Retina (tissue), 1 donor: ENCODE data around the gene STX2.
"Not testable (repeated sequence)": the region's sequence is repeated elsewhere in the genome, so short reads cannot be mapped to it uniquely, and the experiment has no call there.

Experiments
- DNase-seq: peaks from one replicate; pipeline ENCODE4 v3.0.0-alpha.2; 2016

STX2 gene

GRCh38 chr12:130795906-130796305 is 43.1 kb downstream of the STX2 start:
- DNase-seq: no peak

GRCh38 chr12:130793554-130793849 is 45.5 kb downstream of the STX2 start:
- DNase-seq: no peak

- DNase-seq: no peak
These were observed 46.1 kb downstream of the STX2 start for GRCh38 chr12:130792821-130793553.

DNA sequence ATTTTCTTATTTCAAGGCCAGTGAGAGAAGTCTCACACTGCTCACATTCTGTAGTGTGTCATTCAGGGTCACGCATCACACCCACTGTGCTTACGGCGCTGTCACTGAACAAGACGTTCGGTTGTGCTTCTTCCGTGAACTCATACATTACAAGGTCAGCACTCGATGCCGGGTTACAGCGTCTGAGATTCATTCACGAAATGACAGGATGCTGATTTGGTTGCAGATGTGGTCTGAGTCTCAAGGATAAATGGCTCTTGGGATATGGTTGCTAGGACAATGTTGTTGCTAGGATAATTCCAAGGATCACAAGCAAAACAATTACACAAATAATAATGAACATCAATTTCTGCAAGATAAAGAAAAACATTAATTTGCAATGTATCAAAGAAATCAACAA is 47.4 kb downstream of the STX2 start:
- DNase-seq: peak; percentile 29

- peak; percentile 16 for DNase-seq
These were observed 50.5 kb downstream of the STX2 start for GRCh38 chr12:130788515-130788914.

GRCh38 chr12:130787445-130788410 is 51.3 kb downstream of the STX2 start:
- DNase-seq: peak; percentile 44

GRCh38 chr12:130787041-130787440 is 52.0 kb downstream of the STX2 start:
- DNase-seq: no peak

DNA sequence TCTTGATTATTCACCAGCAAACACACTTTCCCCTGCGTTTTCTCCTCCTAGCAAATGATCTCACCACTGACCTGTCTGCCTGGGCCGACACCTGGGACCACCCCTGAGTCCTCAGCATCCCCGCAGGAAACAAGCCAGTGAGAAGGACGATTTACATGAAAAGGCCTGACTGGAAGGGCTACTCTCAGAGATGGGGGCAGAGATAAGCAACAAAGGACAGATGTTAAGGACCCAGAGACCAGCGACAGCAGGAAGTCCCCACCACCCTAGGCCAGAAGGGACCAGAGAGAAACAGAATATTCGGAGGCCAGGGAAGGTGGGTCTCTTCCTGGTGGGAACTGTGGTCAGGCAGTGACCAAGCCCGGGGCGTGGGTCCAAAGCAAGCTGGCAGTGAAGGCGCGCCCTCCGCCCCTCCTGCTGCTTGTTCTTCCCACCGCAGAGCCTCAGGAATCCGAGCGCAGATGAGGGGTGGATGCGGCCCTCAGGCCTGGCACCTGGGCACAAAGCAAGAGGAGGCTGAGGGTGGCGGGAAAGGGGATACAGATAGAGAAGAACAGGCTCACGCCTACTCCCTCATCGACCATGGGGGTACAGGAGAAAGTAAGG is 55.8 kb downstream of the STX2 start:
- no peak for DNase-seq

DNA sequence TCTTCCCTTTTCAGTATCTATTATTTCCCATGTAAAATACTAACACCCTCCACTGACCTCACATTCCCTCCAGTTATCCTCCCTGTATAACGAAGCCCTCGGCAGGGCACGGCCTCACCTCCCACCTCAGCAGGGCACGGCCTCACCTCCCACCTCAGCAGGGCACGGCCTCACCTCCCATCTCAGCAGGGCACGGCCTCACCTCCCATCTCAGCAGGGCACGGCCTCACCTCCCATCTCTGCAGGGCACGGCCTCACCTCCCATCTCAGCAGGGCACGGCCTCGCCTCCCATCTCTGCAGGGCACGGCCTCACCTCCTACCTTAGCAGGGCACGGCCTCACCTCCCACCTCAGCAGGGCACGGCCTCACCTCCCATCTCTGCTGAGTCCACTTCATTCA is 56.8 kb downstream of the STX2 start:
- not testable (repeated sequence) for DNase-seq

DNA sequence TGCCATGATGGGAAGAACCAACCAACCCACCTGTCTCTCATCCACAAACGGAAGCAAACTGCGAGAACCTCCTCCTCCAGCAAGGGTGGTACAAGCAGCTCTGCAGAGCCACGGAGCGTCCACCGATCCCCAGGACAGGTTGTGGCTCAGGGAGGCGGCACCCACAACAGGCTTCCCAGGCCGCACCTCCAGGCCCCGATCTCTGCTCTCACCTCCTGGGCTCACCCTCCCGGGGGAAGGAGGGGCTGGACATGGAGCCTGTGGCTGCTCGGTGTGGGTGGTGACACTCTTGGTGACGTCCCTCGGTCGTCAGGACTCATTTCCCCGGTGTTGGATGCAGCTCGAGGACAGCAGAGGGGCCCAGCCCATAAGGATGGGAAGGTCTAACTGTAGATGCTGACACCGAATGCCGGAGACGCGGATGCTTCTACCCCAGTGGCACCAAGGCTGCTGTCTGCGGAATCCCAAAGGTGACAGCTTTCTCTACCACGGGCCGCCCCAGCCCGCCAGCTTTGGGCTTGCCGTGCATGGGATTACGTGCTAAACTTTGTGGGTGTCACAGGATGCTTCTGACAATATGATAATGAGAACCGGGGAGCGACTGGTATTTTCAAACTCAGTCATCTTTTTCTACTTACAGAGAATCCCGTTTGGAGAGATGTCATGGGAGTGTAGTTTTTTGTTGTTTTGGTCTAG is 58.0 kb downstream of the STX2 start:
- DNase-seq: no peak

GRCh38 chr12:130780325-130780724 is 58.7 kb downstream of the STX2 start:
- no peak for DNase-seq

GRCh38 chr12:130778776-130779175 is 60.3 kb downstream of the STX2 start:
- DNase-seq: no peak

- no peak for DNase-seq
These were observed 62.2 kb downstream of the STX2 start for GRCh38 chr12:130776857-130777339.

DNA sequence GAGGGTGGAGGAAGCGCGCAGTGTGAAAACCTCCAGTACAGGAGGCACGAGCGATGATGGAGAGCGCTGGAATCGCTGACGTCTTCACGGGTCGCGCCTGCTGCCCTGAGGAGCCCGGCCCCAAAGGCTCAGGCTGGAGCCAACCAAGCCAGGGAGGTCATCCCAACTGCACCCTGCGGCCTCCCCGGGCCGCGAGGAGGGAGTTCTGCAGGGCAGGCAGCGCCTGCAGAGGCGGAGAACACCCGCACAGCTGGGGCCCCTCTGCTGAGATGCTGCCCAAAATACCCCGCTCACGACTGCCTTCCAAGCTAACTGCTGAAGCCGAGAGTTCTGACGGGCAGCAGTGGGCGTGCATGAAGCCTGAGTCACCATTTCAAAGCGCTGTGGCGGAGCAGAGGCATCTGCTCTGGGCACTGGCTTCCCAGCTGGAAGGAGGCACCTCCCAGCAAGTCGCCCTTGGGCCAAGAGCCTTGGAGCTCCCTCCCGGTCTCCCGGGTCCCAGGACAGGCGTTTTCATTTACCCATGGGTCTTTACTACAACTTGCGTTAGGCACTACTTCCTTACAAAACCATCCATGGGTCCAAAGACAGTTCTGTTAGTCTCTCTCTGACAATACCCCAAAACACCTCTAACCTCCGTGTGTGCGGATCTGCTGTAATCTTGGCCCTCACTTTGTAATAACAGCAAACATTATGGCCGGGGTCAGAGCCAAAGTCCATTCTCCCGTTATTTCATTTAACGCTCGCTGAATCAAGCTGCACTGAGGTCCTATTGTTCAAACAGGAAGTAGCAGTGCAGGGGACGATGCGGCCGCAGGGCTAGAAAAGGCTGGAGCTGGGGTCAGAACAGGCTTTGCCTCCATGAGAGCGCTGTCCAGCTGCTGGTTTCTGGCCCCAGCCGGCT is 62.8 kb downstream of the STX2 start:
- peak; percentile 83 for DNase-seq

GRCh38 chr12:130770413-130771028 is 68.5 kb downstream of the STX2 start:
- no peak for DNase-seq

GRCh38 chr12:130768120-130768519 is 70.9 kb downstream of the STX2 start:
- DNase-seq: no peak

GRCh38 chr12:130766470-130766869 is 72.6 kb downstream of the STX2 start:
- DNase-seq: no peak

DNA sequence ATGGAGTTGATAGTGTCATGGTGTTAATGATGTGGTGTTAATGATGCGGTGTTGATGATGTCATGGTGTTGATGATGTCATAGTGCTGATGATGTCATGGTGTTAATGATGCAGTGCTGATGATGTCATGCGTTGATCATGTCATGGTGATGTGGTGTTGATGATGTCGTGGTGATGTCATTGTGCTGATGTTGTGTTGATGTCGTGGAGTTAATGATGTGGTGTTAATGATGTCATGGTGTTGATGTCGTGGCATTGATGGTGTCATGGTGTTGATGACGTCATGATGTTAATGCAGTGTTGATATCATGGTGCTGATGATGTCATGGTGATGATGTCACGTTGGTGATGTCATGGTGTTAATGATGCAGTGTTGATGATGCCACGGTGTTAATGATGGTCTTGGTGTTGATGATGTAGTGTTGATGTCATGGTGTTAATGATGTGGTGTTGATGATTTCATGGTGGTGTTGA is 73.8 kb downstream of the STX2 start:
- no peak for DNase-seq

DNA sequence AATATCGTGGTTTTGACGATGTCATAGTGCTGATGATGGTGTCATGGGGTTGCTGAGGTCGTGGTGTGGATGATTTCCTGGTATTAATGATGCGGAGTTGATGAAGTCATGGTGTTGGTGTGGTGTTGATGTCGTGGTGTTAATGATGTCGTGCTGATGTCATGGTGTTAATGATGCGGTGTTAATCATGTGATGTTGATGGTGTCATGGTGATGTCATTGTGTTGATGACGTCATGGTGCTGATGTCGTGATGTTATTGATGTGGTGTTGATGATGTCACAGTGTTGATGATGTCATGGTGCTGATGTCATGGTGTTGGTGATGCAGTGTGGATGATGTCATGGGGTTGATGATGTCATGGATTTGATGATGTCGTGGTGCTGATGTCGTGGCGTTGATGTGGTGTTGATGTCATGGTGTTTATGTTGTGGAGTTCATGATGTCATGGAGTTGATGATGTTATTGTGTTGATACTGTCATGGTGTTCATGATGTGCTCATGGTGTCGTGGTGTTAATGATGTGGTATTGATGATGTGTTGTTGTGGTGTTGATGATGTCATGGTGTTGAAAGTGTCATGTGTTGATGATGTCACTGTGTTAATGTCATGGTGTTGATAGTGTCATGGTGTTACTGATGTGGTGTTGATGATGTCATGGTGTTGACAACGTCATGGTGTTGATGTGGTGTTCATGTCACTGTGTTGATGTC is 74.4 kb downstream of the STX2 start:
- no peak for DNase-seq

GRCh38 chr12:130764073-130764472 is 75.0 kb downstream of the STX2 start:
- DNase-seq: no peak

- DNase-seq: no peak
These were observed 76.8 kb downstream of the STX2 start for GRCh38 chr12:130762319-130762675.
